HepG2 (cell line): ENCODE data around the gene CA7.

ENCODE experiments used
- CREM ChIP-seq, 2 experiments: sonication (generic) in 1 of 2; formaldehyde crosslinking in 1 of 2; IDR thresholded peaks; 2 replicates each; pipeline versions ENCODE4 v1.4.0 to v1.6.1; 2016 to 2020; ENCODE audit warnings: antibody characterized with exemption in 1 of 2, mild to moderate bottlenecking in 1 of 2, missing genetic modification reagents in 1 of 2
- CTCF ChIP-seq: sonication (generic); formaldehyde crosslinking; IDR thresholded peaks from 2 replicates; pipeline ENCODE4 v1.5.0; 2020; ENCODE audit warnings: mild to moderate bottlenecking, missing genetic modification reagents, moderate library complexity
- JDP2 ChIP-seq: sonication (generic); formaldehyde crosslinking; IDR thresholded peaks from 2 replicates; pipeline ENCODE4 v1.8.1; 2022; ENCODE audit warnings: missing genetic modification reagents, borderline replicate concordance
- KLF9 ChIP-seq: IDR thresholded peaks from 2 replicates; pipeline ENCODE4 v1.6.1; 2016; ENCODE audit warnings: low read depth
- MLX ChIP-seq: IDR thresholded peaks from 2 replicates; pipeline ENCODE4 v1.6.1; 2016
- POGZ ChIP-seq: sonication (generic); formaldehyde crosslinking; IDR thresholded peaks from 2 replicates; pipeline ENCODE4 v1.4.0; 2020; ENCODE audit warnings: mild to moderate bottlenecking, missing genetic modification reagents
- POLR2A ChIP-seq, 2 experiments: IDR thresholded peaks; 2 replicates each; pipeline ENCODE4 v1.6.1; 2011; ENCODE audit warnings: low read depth in 2 of 2, low read length in 2 of 2, mild to moderate bottlenecking in 1 of 2, moderate library complexity in 1 of 2; ENCODE audit not compliant: insufficient read depth in 1 of 2
- PRDM15 ChIP-seq: sonication (generic); formaldehyde crosslinking; IDR thresholded peaks from 2 replicates; pipeline ENCODE4 v1.4.0; 2020; ENCODE audit warnings: missing genetic modification reagents
- ZBTB49 ChIP-seq: sonication (generic); formaldehyde crosslinking; IDR thresholded peaks from 2 replicates; pipeline ENCODE4 v1.4.0; 2020; ENCODE audit warnings: missing genetic modification reagents, borderline replicate concordance
- ZFP36 ChIP-seq: fragments of 150-350 bp; IDR thresholded peaks from 2 replicates; pipeline ENCODE4 v1.6.1; 2018; ENCODE audit warnings: borderline replicate concordance, low read length, low read depth; ENCODE audit not compliant: partially characterized antibody
- ZFP90 ChIP-seq: sonication (generic); formaldehyde crosslinking; IDR thresholded peaks from 2 replicates; pipeline ENCODE4 v1.8.0; 2022; ENCODE audit warnings: missing genetic modification reagents, mild to moderate bottlenecking, inconsistent platforms, borderline replicate concordance
- ZNF10 ChIP-seq: sonication (generic); formaldehyde crosslinking; IDR thresholded peaks from 2 replicates; pipeline ENCODE4 v1.4.0; 2020; ENCODE audit warnings: mild to moderate bottlenecking, low read depth, missing genetic modification reagents, borderline replicate concordance
- ZNF614 ChIP-seq: IDR thresholded peaks from 2 replicates; pipeline ENCODE4 v1.6.1; 2018; ENCODE audit warnings: missing biosample characterization, missing genetic modification reagents, inconsistent platforms, borderline replicate concordance

GRCh38 chr16:66894948-66895688 lies 50.9 kb downstream of the CA7 start:
- TF ChIP-seq KLF9 (CRISPR knock-in tag) (no peak), ZFP36 (peak; percentile 29), CREM (IDR thresholded peaks at IDR 0.05) (no peak), CREM (CRISPR knock-in tag; IDR thresholded peaks at IDR 0.05) (no peak), CTCF (peak; percentile 100), ZFP90 (no peak), ZBTB49 (CRISPR knock-in tag) (peak; percentile 70; the same call in 1 of the 2 replicates), POGZ (CRISPR knock-in tag) (no peak), MLX (CRISPR knock-in tag) (no peak; the same call in 1 of the 2 replicates), ZNF10 (CRISPR knock-in tag) (no peak), POLR2A (IDR thresholded peaks at IDR 0.05; ENCODE audit: insufficient read depth in 1 of 2, low read depth in 2 of 2, low read length in 2 of 2) (no peak), JDP2 (no peak), ZNF614 (peak; percentile 99; the same call in 1 of the 2 replicates), PRDM15 (CRISPR knock-in tag) (no peak)
